Measurements from ENCODE around the gene PPP2R5C. TPM values are rescaled to one million over a fixed set of nuclear protein-coding genes. Genes with fewer than 3 reads are reported as not detected.

PPP2R5C gene
- total and polyA plus RNA-seq, 2 donors = 144 to 175 TPM

GRCh38 chr14:101849640-101850039, 88.1 kb downstream of the PPP2R5C start:
- Histone ChIP-seq H3K9me3 (ENCODE audit: control insufficient read depth in 2 of 2, insufficient read depth in 1 of 2, low read length in 1 of 2) (no peaks in the 10 kb centered on the region), H3K27me3 (ENCODE audit: control insufficient read depth in 2 of 2, insufficient read depth in 1 of 2, low read length in 1 of 2) (no peaks in the 10 kb centered on the region), H3K4me3 (ENCODE audit: low read length in 2 of 2) (no peak overlapping the region), H3K4me1 (ENCODE audit: control insufficient read depth in 2 of 2, insufficient read depth in 2 of 2, low read length in 2 of 2) (peaks cover 17 to 32% of the 10 kb centered on the region in 2 donors), H3K36me3 (ENCODE audit: control insufficient read depth in 2 of 2, insufficient read depth in 2 of 2, low read length in 1 of 2) (peaks cover 6 to 12% of the 10 kb centered on the region in 2 donors), H3K27ac (ENCODE audit: low read depth in 1 of 2, low read length in 1 of 2) (peak overlapping the region in 1 of 2 donors; percentile 25)
- WGBS = 54% methylated on average over 3 of the region's 3 CpGs
- peak in 1 of 9 donors; percentile 49 for DNase-seq (ENCODE audit: low read depth in 6 of 9, low spot score in 9 of 9)

GRCh38 chr14:101851183-101851582, 89.7 kb downstream of the PPP2R5C start:
- H3K4me1 ChIP-seq (ENCODE audit: control insufficient read depth in 2 of 2, insufficient read depth in 2 of 2, low read length in 2 of 2) = peaks cover 17 to 26% of the 10 kb centered on the region in 2 donors
- H3K9me3 ChIP-seq (ENCODE audit: control insufficient read depth in 2 of 2, insufficient read depth in 1 of 2, low read length in 1 of 2) = no peaks in the 10 kb centered on the region
- no peak overlapping the region for H3K27ac ChIP-seq (ENCODE audit: low read depth in 1 of 2, low read length in 1 of 2)
- H3K27me3 ChIP-seq (ENCODE audit: control insufficient read depth in 2 of 2, insufficient read depth in 1 of 2, low read length in 1 of 2) = no peaks in the 10 kb centered on the region
- 93% methylated on average over 3 of the region's 3 CpGs for WGBS
- DNase-seq (ENCODE audit: low read depth in 6 of 9, low spot score in 9 of 9) = no peak
- no peak overlapping the region for H3K4me3 ChIP-seq (ENCODE audit: low read length in 2 of 2)
- peaks cover 7 to 9% of the 10 kb centered on the region in 2 donors for H3K36me3 ChIP-seq (ENCODE audit: control insufficient read depth in 2 of 2, insufficient read depth in 2 of 2, low read length in 1 of 2)

DNA sequence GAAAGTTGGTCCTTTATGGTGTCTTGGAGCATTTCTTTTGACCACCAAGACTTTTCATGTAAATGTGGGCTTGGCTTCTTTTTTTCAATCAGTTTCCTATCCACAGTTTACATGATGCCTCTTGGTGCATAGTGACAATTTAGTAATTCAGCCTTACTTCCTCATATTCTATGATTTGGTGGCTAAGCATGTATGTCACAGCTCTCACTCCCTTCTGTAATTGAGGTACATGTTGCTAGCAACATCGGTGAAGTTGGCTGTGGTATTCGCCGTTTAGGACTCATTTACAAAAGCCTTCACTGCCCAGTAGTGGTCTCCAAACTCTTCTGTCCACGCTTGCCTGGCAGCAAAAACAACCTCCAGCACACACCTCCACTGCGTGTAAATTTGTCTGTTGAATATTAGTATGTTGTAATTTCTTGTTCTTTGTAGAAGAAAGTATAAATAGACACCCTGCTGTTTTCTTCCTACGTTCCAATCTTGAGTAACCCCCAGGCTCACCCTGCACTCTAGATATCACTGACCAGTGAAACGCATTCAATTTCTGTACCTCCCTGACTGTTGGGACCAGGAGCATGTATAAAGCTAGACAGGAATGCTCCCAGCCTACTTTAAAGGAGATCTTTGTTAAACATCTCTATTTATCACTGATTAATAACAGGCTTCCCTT, 90.4 kb downstream of the PPP2R5C start:
- Histone ChIP-seq H3K4me1 (ENCODE audit: control insufficient read depth in 2 of 2, insufficient read depth in 2 of 2, low read length in 2 of 2) (peaks cover 17 to 26% of the 10 kb centered on the region in 2 donors), H3K36me3 (ENCODE audit: control insufficient read depth in 2 of 2, insufficient read depth in 2 of 2, low read length in 1 of 2) (peaks cover 9 to 15% of the 10 kb centered on the region in 2 donors), H3K27me3 (ENCODE audit: control insufficient read depth in 2 of 2, insufficient read depth in 1 of 2, low read length in 1 of 2) (no peaks in the 10 kb centered on the region), H3K9me3 (ENCODE audit: control insufficient read depth in 2 of 2, insufficient read depth in 1 of 2, low read length in 1 of 2) (no peaks in the 10 kb centered on the region), H3K4me3 (ENCODE audit: low read length in 2 of 2) (no peak overlapping the region), H3K27ac (ENCODE audit: low read depth in 1 of 2, low read length in 1 of 2) (no peak overlapping the region)
- DNase-seq (ENCODE audit: low read depth in 6 of 9, low spot score in 9 of 9) = no peak
- WGBS = 80% methylated on average over 7 of the region's 7 CpGs

DNA sequence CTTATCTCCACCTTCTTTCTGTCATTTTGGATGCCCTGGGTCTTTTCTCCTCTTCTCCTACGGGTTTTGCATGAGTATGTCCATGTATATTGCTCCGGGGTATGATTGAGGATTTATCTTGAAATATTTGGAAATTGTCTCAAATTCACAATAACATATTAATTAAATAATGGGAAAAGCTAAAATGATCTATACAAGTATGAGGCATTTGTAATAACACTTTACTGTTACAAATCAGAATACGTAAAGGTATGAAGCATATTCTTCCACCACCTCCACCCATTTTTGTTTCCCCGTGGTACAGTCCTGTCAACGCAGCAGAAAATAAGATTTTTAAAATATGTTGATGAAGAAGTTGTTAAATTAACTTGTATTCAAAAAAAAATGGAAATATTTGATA, 91.3 kb downstream of the PPP2R5C start:
- WGBS = 98% methylated on average over 5 of the region's 5 CpGs
- H3K4me1 ChIP-seq (ENCODE audit: control insufficient read depth in 2 of 2, insufficient read depth in 2 of 2, low read length in 2 of 2) = peaks cover 17 to 26% of the 10 kb centered on the region in 2 donors

GRCh38 chr14:101853455-101854018, 92.0 kb downstream of the PPP2R5C start:
- Histone ChIP-seq H3K27ac (ENCODE audit: low read depth in 1 of 2, low read length in 1 of 2) (peak overlapping the region in 1 of 2 donors; percentile 54), H3K4me3 (ENCODE audit: low read length in 2 of 2) (no peak overlapping the region)
- WGBS = 94% methylated on average over 15 of the region's 15 CpGs

More for the DNA sequence above, 91.3 kb downstream of the PPP2R5C start:
- no peaks in the 10 kb centered on the region for H3K9me3 ChIP-seq (ENCODE audit: control insufficient read depth in 2 of 2, insufficient read depth in 1 of 2, low read length in 1 of 2)
- H3K27ac ChIP-seq (ENCODE audit: low read depth in 1 of 2, low read length in 1 of 2) = no peak overlapping the region
- no peak for DNase-seq (ENCODE audit: low read depth in 6 of 9, low spot score in 9 of 9)
- peaks cover 14 to 21% of the 10 kb centered on the region in 2 donors for H3K36me3 ChIP-seq (ENCODE audit: control insufficient read depth in 2 of 2, insufficient read depth in 2 of 2, low read length in 1 of 2)
- H3K27me3 ChIP-seq (ENCODE audit: control insufficient read depth in 2 of 2, insufficient read depth in 1 of 2, low read length in 1 of 2) = no peaks in the 10 kb centered on the region
- H3K4me3 ChIP-seq (ENCODE audit: low read length in 2 of 2) = no peak overlapping the region

GRCh38 chr14:101854366-101854765, 92.9 kb downstream of the PPP2R5C start:
- peaks cover 15 to 32% of the 10 kb centered on the region in 2 donors for H3K36me3 ChIP-seq (ENCODE audit: control insufficient read depth in 2 of 2, insufficient read depth in 2 of 2, low read length in 1 of 2)
- H3K9me3 ChIP-seq (ENCODE audit: control insufficient read depth in 2 of 2, insufficient read depth in 1 of 2, low read length in 1 of 2) = no peaks in the 10 kb centered on the region
- no peak overlapping the region for H3K4me3 ChIP-seq (ENCODE audit: low read length in 2 of 2)
- peaks cover 17 to 24% of the 10 kb centered on the region in 2 donors for H3K4me1 ChIP-seq (ENCODE audit: control insufficient read depth in 2 of 2, insufficient read depth in 2 of 2, low read length in 2 of 2)
- no peaks in the 10 kb centered on the region for H3K27me3 ChIP-seq (ENCODE audit: control insufficient read depth in 2 of 2, insufficient read depth in 1 of 2, low read length in 1 of 2)
- H3K27ac ChIP-seq (ENCODE audit: low read depth in 1 of 2, low read length in 1 of 2) = peak overlapping the region in 1 of 2 donors; percentile 15
- 32% methylated on average over 5 of the region's 5 CpGs for WGBS
- peak in 2 of 9 donors; percentile 36 to 55 for DNase-seq (ENCODE audit: low read depth in 6 of 9, low spot score in 9 of 9)

More at GRCh38 chr14:101853455-101854018, 92.0 kb downstream of the PPP2R5C start:
- Histone ChIP-seq H3K4me1 (ENCODE audit: control insufficient read depth in 2 of 2, insufficient read depth in 2 of 2, low read length in 2 of 2) (peaks cover 17 to 26% of the 10 kb centered on the region in 2 donors), H3K27me3 (ENCODE audit: control insufficient read depth in 2 of 2, insufficient read depth in 1 of 2, low read length in 1 of 2) (no peaks in the 10 kb centered on the region), H3K9me3 (ENCODE audit: control insufficient read depth in 2 of 2, insufficient read depth in 1 of 2, low read length in 1 of 2) (no peaks in the 10 kb centered on the region), H3K36me3 (ENCODE audit: control insufficient read depth in 2 of 2, insufficient read depth in 2 of 2, low read length in 1 of 2) (peaks cover 13 to 24% of the 10 kb centered on the region in 2 donors)
- no peak for DNase-seq (ENCODE audit: low read depth in 6 of 9, low spot score in 9 of 9)

GRCh38 chr14:101855958-101856357, 94.4 kb downstream of the PPP2R5C start:
- H3K27me3 ChIP-seq (ENCODE audit: control insufficient read depth in 2 of 2, insufficient read depth in 1 of 2, low read length in 1 of 2) = no peaks in the 10 kb centered on the region

DNA sequence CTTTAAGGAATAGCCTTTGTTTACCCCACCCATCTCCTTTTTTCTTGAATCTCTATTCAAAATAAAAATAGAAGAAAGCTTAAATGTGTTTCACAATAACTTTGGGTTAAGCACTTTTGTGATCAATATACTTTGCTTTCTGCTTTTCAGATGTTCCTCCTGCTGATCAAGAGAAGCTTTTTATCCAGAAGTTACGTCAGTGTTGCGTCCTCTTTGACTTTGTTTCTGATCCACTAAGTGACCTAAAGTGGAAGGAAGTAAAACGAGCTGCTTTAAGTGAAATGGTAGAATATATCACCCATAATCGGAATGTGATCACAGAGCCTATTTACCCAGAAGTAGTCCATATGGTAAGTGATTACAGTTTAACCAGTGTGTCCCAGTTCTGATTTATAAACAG, 95.0 kb downstream of the PPP2R5C start:
- H3K36me3 ChIP-seq (ENCODE audit: control insufficient read depth in 2 of 2, insufficient read depth in 2 of 2, low read length in 1 of 2) = peaks cover 29 to 47% of the 10 kb centered on the region in 2 donors
- no peak overlapping the region for H3K4me3 ChIP-seq (ENCODE audit: low read length in 2 of 2)
- no peaks in the 10 kb centered on the region for H3K27me3 ChIP-seq (ENCODE audit: control insufficient read depth in 2 of 2, insufficient read depth in 1 of 2, low read length in 1 of 2)
- no peaks in the 10 kb centered on the region for H3K9me3 ChIP-seq (ENCODE audit: control insufficient read depth in 2 of 2, insufficient read depth in 1 of 2, low read length in 1 of 2)
- H3K27ac ChIP-seq (ENCODE audit: low read depth in 1 of 2, low read length in 1 of 2) = no peak overlapping the region
- DNase-seq (ENCODE audit: low read depth in 6 of 9, low spot score in 9 of 9) = no peak
- peaks cover 12 to 14% of the 10 kb centered on the region in 2 donors for H3K4me1 ChIP-seq (ENCODE audit: control insufficient read depth in 2 of 2, insufficient read depth in 2 of 2, low read length in 2 of 2)
- WGBS = 93% methylated on average over 4 of the region's 4 CpGs

More at GRCh38 chr14:101855958-101856357, 94.4 kb downstream of the PPP2R5C start:
- Histone ChIP-seq H3K4me1 (ENCODE audit: control insufficient read depth in 2 of 2, insufficient read depth in 2 of 2, low read length in 2 of 2) (peaks cover 12 to 17% of the 10 kb centered on the region in 2 donors), H3K27ac (ENCODE audit: low read depth in 1 of 2, low read length in 1 of 2) (no peak overlapping the region), H3K36me3 (ENCODE audit: control insufficient read depth in 2 of 2, insufficient read depth in 2 of 2, low read length in 1 of 2) (peaks cover 24 to 45% of the 10 kb centered on the region in 2 donors), H3K4me3 (ENCODE audit: low read length in 2 of 2) (no peak overlapping the region), H3K9me3 (ENCODE audit: control insufficient read depth in 2 of 2, insufficient read depth in 1 of 2, low read length in 1 of 2) (no peaks in the 10 kb centered on the region)
- DNase-seq (ENCODE audit: low read depth in 6 of 9, low spot score in 9 of 9) = no peak
- WGBS = 93% methylated on average over 5 of the region's 5 CpGs

GRCh38 chr14:101857226-101857625, 95.7 kb downstream of the PPP2R5C start:
- H3K36me3 ChIP-seq (ENCODE audit: control insufficient read depth in 2 of 2, insufficient read depth in 2 of 2, low read length in 1 of 2) = peaks cover 29 to 48% of the 10 kb centered on the region in 2 donors
- peaks cover 12 to 13% of the 10 kb centered on the region in 2 donors for H3K4me1 ChIP-seq (ENCODE audit: control insufficient read depth in 2 of 2, insufficient read depth in 2 of 2, low read length in 2 of 2)
- no peaks in the 10 kb centered on the region for H3K9me3 ChIP-seq (ENCODE audit: control insufficient read depth in 2 of 2, insufficient read depth in 1 of 2, low read length in 1 of 2)
- WGBS = 100% methylated on average over 1 of the region's 1 CpG
- H3K27me3 ChIP-seq (ENCODE audit: control insufficient read depth in 2 of 2, insufficient read depth in 1 of 2, low read length in 1 of 2) = no peaks in the 10 kb centered on the region
- no peak for DNase-seq (ENCODE audit: low read depth in 6 of 9, low spot score in 9 of 9)
- H3K4me3 ChIP-seq (ENCODE audit: low read length in 2 of 2) = no peak overlapping the region
- H3K27ac ChIP-seq (ENCODE audit: low read depth in 1 of 2, low read length in 1 of 2) = no peak overlapping the region
